ENCODE data around the gene SPATA31C1.
"Not testable (repeated sequence)": the region's sequence is repeated elsewhere in the genome, so short reads cannot be mapped to it uniquely, and the experiment has no call there.

The SPATA31C1 gene

DNA sequence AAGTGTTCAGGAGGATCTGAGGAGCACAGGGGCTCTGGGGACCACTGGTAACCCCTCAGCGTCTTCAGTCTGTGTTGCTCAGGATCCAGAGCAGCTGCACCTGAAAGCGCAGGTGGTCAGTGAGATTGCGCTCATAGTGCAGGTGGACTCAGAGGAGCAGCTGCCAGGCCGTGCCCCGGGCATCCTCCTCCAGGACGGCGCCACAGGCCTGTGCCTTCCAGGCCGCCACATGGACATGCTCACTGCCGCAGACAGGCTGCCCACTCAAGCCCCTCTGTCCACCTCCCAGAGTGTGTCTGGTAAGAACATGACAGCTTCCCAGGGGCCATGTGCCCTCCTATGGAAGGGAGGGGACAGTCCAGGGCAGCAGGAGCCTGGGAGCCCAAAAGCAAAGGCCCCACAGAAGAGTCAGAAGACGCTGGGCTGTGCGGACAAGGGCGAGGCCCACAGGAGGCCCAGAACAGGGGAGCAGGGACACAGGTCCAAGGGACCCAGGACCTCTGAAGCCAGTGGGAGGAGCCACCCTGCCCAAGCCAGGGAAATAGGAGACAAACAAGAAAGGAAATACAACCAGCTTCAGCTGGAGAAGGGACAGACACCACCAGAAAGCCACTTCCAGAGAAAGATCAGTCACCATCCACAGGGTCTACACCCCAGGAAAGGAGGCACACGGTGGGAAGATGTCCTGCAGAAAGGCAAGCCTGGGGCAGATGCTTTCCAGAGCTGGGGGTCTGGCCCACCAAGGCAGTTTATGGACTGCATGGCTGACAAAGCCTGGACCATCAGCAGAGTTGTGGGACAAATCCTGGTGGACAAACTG, 29.9 kb upstream of the SPATA31C1 start:
- no peak for DNase-seq

DNA sequence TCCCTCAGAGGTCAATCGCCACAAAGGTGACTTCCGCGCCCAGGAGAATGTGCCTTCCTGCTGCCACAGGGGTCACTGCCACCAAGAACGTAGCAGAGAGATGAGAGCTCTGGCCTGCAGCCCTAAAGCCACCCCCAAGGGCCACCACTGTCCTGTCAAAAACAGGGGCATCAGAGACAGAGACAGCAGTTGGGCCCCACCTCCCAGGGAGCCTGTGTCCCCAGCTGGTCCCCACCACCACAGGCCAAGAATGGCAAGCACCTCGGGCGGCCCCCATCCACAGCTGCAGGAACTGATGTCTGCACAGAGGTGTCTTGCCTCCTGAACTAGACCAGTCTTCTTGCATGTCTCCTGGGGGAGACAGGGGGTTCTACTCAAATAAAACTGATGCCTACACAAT, 29.3 kb upstream of the SPATA31C1 start:
- DNase-seq: no peak

DNA sequence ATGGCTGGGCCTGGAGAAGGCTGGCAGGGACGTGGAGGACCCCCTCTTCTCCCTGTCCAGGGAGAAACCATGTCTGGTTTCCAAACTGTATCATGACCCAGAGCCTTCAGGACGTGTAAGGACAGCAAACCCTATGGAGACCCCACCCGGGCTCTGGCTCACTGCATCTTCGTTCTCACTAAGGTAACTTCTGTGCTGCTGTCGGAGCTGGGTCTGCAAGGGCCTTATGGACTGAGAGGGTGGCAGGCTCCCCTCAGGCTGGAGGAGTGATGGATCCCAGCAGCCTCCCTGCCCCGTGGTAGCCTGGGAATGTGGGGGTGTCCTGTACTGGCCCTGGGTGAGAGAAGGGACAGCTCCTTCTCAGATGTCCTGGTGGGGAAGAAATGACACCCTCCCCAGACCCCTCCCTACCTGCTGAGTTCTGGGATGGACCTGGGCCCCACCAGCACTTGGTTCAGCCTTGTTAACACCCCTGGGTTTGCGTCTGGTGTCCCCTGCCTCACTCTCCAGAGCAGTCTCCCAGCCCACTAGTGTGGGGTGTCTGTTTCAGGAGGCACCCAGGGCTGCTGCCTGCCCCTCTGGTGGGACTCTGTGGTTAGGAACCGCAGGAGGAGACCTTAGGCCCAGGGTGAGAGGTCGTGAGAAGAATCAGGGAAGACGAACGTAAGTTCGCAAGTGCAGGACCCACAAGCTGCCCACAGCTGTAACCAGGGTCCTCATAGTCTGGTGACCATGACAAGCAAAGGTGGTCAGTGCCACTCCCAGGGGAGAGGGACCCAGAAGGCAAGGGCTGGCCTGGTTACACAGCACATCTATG, 28.5 kb upstream of the SPATA31C1 start:
- no peak for DNase-seq

DNA sequence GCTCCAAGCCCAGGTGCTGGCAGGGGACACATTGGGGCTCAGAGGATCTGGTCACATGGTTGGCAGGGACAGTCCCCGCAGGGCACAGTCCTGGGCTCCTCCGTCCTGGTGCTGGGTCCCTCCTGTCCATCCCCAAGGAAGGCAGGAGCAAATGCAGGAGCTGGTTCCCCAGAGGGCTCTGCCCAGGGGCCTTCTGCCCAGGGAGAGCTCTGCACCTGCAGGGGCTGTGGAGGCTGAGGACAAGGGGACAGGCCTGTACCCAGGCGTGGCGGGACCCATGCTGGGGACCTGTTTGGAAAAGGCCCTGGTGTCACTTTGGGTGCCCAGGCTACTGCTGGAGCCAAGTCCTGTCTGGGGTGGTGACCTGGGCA, 27.9 kb upstream of the SPATA31C1 start:
- DNase-seq: no peak

DNA sequence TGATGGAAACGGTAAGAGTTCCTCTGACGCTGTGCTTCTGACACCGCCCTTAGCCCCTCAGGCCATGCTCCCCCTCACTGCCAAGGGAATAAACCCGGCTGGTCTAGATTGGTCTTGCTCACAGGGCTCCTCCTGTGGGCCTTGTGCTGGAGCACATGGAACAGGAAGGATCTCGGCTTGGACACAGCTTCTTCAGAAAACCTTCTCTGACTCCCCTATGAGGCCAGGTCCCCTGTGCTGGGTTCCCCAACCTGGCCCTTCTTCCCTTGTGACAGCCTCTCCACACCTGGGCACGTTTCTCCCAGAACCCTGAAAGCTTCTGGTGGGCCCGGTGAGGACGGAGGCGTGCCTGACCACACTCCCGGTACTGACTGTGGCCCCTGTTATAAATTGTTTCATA, 26.9 kb upstream of the SPATA31C1 start:
- no peak for DNase-seq

DNA sequence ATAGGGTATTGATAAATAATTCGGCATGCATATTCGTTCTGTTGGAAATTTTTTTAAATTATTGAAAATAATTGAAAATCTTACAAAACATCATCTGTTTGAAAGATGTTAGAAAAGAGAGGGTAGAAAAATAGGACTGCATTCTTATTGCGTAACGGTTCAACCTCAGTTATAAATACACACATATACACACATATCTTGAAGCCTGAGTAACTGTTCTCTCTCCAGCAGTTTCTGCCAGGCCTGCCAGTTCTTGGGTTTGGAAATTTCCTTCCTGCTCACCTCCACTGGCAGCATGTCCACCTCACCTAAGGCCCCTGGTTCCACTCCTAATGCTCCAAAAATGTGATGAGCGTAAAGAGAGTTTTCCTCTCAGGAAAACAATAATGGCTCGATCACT, 26.0 kb upstream of the SPATA31C1 start:
- no peak for DNase-seq

DNA sequence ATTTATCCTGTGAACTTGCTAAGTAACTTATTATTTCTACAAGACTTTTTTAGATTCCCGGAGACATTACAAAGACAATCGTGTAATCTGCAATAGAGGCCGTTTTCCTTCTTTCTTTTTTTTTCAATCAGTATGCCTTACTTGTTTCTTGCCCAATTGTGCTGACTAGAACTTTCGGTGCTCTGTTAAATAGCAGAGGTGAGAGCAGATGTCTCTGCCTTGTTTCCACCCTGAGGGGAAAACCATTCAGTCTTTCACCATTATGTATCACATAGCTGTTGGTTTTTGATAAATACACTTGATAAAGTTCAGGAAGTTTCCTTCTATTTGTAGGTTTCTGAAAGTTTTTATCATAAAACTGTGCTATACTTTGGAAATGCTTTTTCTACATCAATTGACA, 24.8 kb upstream of the SPATA31C1 start:
- DNase-seq: no peak

DNA sequence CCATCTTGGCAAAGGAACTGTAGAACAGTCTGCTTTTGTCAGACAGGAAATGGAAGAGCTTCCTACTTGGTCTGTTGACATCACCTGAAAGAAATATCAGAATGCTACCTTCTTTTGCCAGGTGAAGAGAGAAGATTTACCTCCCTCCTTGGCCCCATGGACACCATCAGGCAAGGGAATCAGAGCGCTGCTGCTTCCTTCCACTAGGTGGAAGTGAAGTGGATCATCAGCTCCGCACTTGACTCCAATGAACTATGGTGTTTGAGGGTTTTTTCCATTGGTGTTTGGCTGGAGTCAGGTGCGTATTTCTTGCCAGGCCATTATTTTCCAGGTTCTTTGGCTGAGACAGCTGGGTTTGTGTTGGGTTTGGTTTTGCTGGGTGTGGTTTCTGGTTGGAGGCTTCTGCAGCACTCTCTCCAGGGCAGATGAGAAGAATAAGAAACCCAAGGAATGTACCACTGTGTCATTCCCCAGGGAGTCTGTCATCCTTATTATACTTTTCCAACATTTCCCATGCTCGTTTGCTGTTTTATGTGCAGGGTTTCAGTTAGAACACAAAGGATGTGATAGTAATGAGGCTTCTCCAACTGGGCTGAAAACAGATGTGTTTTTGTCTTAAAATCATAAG, 22.6 kb upstream of the SPATA31C1 start:
- DNase-seq: no peak

DNA sequence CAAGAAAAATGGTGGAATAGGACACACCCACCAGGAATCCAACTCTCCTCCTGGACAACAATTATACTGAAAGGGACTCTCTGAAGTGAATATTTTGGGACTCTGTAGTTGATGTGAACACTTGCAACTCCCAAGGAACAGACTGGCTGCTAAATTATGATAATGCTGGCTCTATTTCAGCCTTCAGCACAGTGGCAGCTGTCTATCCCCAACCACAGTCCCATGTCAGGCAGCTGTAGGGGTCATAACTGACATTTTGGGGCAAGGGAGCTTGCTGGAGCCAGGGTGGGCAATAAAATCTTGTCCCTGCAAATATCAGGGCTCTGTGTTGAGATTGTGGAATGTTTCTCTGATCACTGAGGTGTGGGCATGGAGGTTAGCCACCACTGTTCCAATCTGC, 20.9 kb upstream of the SPATA31C1 start:
- DNase-seq: no peak

DNA sequence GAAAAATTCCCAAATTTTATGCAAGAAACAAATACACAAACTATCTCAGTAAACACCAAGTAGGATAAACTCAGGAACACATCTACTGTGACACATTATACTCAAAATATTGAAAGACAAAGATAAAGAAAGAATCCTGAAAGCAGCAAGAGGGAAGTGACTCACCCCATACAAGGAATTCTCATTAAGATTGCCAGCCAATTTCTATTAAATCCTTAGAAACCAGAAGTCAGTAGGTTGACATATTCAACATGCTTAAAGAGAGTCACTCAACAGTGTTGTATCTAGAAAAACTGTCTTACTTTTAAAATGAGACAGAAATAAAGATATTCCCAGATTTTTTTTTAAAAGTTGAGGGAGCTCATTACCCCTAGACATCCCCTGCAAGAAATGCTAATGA, 19.6 kb upstream of the SPATA31C1 start:
- no peak for DNase-seq

DNA sequence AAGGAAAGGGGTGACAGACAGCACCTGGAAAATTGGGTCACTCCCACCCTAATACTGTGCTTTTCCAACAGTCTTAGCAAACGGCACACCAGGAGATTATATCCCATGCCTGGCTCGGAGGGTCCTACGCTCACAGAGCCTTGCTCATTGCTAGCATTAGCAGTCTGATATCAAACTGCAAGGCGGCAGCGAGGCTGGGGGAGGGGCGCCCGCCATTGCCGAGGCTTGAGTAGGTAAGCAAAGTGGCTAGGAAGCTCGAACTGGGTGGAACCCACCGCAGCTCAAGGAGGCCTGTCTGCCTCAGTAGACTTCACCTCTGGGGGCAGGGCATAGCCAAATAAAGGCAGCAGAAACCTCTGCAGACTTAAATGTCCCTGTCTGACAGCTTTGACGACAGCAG, 15.4 kb upstream of the SPATA31C1 start:
- DNase-seq: not testable (repeated sequence)

DNA sequence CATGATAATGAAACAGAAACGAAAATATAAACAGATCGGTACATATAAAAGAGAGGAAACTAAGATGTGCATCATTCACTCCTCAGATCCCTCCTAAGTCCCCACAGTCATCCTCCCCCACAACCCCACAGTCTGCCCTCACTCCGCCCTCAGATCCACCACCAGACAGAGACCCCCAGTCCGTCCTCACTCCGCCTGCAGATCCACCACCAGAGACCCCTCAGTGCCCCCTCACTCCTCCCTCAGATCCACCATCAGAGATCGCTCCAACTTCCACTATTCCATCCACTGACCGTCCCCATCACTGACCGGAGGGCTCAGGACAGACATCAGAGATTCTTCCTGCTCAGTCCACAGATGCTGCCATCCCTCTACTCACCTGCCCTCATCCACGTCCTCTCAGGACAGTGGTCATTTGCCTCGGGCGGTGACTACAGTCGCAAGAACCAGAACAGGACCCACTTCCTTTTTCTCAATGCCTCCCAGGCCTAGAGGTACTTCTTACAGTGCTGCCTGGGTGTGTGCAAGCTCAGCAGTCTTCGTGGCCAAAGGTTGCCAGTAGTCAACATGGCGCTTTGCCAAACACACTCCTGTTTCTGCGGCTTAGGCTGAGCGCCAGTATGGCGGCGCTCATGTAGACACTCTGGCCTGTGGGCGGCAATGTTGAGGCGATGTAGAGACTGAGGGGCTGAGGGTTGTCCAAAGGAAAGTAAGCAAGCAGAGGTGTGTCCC, 8.3 kb upstream of the SPATA31C1 start:
- DNase-seq: no peak

DNA sequence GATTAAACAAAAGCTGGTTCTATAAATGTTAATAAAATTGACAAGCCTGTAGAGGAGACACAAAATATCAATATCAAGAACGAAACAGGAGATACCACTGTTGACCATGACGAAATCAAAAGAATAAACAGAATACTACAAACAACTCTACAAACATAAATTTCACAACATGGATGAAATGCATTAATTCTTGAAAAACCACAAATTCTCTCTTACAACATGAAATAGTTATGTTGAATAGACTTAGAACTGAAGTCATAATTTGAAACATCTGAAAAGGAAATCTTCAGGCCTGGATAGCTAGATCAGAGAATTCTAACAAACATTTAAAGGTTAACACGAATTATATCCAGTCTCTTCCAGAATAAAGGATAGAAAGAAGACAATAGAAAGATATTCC, 6.9 kb upstream of the SPATA31C1 start:
- no peak for DNase-seq

DNA sequence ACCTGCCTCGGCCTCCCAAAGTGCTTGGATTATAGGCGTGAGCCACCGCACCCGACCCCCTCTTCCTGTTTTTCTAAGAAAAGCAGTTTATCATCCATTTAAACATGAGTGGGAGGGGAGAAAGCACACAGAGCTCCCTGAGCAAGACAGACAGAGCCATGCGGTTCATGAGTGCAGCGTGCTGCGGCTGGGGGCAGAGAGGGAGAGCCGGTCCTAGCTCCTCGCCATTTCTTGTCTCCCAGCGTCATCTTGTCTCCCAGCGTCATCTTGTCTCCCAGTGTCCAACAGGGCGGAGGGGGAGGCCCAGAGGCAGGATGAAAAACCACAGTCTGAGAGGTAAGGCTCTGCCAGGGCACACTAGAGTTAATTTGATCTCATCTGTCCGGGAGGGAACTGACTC, 1.3 kb downstream of the SPATA31C1 start:
- not testable (repeated sequence) for DNase-seq

DNA sequence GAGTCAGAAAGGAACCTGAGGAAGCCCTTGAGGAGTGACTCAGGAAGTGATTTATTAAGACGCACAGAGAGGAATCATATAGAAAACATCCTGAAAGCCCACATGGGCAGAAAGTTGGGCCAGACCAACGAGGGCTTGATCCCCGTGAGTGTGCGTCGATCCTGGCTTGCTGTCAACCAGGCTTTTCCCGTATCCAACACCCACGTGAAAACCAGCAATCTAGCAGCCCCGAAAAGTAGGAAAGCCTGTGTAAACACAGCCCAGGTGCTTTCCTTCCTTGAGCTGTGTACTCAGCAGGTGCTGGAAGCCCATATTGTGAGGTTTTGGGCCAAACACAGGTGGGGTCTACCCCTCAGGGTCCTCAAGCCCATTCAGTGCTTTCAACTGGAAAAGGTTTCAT, 3.8 kb downstream of the SPATA31C1 start:
- DNase-seq: not testable (repeated sequence)

DNA sequence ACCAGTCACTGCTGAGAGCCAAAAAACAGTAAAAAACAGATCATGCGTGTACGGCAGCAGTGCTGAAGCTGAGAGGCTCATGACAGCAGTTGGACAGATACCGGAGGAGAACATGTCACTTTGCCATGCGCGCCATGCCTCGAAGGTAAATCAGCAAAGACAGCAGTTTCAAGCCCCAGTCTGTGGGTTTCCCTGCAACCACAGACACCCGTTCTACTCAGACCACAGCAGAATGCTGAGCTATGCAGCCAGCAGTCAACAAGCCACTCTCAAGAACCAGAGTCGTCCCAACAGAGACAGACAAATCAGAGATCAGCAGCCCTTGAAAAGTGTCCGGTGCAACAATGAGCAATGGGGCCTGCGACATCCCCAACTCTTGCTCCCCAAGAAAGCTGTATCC, 5.2 kb downstream of the SPATA31C1 start:
- DNase-seq: not testable (repeated sequence)

DNA sequence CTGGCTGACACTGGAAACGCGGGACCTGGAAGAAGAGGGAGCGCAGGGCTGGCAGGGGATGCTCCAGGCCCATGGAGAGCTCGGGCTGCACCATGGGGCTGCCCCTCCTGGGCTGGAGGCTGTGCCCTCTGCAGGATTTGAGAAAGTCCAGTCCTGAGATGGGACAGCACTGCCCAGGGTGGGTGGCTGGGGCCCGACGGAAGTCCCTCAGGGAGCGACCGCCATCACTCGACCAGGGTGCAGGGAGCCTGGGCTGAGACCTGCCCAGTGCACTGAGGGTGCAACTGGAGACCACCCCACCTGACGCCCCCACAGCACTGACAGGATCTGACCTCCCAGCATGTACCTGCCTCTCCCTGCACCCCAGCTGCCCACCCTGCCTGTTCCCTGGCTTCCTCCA, 7.1 kb downstream of the SPATA31C1 start:
- not testable (repeated sequence) for DNase-seq

DNA sequence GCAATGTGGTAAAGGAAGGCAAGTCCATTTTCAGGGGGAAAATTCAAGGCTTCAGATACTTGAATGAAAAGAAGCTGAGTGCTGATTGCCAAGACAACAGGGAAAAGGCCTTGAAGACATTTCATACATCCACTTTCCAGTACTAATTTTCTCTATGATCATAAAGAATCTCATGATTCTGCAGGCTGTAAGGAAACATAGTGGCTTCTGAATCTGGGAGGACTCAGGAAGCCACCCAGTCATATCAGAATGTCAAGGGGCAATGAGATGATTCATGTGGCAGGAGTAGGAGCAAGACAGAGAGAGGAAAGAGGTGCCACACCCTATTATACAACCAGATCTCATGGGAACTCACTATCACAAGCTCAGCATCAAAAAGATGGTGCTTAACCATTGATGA, 11.4 kb downstream of the SPATA31C1 start:
- not testable (repeated sequence) for DNase-seq

DNA sequence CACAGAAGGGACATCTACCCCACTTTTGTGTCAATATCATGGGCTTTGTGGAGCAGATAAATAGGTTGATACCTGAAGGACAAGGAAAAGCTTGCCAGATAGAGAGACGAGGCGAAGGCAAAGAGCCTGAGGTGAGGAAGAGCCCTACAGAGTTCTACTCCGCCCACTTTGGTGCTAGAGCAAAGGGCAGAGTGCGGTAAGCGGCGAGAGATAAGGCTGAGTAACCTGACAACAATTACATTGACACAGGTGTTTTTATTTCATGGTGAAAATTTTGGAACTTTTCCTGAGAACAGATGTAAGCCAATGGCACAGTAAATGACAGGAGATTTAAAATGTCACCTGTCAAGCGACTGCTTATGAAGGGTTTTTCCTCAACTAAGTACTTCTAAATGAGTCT, 16.7 kb downstream of the SPATA31C1 start:
- not testable (repeated sequence) for DNase-seq

DNA sequence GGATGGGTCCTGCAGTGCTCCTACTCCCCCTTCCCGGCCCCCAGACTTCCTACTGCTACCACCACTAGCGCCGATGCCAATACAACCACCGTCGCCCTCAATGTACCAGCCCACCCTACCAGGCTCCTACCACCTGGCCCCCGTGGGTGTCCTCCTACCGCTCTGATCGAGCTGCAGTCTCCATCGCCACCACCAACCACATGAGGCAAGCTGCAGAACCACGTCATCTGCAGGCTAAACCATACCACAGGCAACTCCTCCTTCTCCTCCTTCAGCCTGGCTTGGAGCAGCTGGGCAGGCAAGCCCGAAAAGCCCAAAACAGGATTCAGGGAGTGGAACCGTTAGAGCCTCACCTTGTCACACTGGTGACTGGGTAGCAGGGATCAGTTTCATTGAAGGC, 19.6 kb downstream of the SPATA31C1 start:
- DNase-seq: not testable (repeated sequence)

DNA sequence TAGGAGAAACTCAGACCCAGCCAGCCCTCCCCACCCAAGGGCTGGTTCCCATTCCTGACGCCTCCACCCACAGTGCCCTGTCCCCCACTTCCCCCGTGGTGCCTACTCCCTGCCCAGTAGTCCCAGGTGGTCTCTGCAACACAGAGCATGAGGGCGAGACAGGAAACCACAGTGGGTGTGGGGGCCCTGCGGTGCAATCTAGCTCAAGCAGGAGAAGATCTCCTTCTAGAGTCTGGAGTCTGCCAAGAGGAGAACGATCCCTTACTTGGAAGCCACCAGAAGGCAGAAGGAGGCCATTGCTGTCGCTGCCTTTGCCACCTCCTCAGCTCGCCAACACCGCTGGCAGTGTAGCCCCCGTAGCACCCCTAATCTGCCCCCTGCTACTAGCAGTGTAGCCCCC, 20.2 kb downstream of the SPATA31C1 start:
- DNase-seq: not testable (repeated sequence)

DNA sequence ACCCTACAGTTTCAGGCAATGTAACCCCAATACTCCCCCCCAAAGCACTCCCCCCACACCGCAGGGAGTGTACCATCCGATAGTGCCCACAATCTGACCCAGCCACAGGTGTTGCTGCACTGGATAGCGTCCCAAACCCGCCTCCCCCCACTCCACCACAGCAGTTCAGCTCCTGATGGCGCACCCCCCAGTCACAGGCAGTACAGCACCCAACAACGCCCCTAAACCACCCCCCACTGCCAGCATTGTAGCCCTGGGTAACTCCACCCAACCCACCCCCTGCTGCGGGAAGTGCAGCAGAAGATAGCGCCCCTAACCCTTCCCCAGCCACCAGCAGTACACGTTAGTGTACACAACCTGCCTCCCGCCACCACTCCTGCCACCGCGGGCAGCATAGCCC, 20.6 kb downstream of the SPATA31C1 start:
- DNase-seq: not testable (repeated sequence)

DNA sequence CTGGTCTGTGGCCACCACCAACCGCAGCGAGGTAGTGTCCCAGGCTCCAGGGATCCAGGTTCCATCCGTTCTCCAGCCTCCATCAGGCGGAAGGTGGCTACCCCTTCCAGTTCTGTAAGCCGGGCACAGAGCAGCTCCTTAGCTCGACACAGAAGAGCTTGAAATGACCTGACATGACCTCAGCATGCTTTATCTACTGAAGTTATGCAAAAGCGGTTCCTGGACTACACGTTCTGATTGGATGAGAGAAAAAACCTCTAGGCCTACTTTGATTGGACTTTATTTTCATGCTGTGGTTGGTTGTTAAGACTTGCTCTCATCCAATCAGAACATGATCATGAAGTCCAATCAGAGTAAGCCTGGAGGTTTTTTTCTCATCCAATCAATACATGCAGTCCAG, 21.3 kb downstream of the SPATA31C1 start:
- DNase-seq: not testable (repeated sequence)
